HG03571 (cell line): ENCODE results near the gene ADAM30.

Source experiments
- ATAC-seq: cut with Tn5 transposase; IDR thresholded peaks from one replicate; pipeline ENCODE4 v1.9.1; 2021; ENCODE audit not compliant: unreplicated experiment

ADAM30 gene

DNA sequence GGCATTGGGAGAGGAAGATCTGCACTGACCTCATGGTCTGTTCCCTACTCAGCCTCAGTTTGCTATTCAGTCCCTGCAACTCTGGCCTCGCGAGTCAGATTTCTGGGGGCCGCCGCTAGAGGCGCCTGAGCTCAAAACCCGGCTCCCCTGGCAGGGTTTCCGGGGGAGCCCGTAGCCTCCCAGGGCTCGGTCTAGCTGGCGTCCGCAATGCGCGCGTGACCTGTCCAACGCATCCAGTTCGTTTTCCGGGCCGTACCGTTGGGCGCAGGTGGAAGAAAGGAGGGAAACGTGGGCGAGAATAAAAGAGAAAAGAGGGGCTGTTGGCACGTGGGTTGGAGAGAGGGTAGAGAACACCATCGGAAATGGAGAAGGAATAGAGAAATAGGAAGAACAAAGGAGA is at the start of gene ADAM30:
ADAM30 (minus strand) TSS at position 213 of the 400 bp plus-strand sequence; CDS start at position 34, 179 bp downstream.
- no peak for ATAC-seq

- no peak for ATAC-seq
These were observed 46.9 kb upstream of the ADAM30 start for GRCh38 chr1:119943216-119943615.

- ATAC-seq, result no peak
These were observed 45.1 kb upstream of the ADAM30 start for GRCh38 chr1:119941392-119941791.

GRCh38 chr1:119940697-119941096 is 44.4 kb upstream of the ADAM30 start:
- no peak for ATAC-seq

DNA sequence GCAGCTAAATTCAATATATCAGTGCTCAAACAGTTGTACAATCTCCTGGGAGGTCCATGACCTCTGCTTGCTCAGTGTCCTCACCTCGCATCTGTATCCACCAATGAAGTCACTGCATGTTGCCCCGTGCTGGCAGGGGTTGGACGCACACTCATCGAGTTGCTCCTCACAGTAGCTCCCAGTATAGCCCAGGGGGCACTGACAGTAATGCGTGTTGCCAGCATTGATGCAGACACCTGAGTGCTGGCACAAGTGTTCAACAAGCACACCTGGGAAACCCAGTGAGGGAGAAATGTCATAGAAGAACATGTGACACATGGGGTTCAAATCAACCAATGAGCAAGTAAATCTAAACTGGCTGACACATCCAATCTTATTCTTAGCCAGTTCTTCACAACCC is 40.9 kb upstream of the ADAM30 start:
- ATAC-seq, result no peak

DNA sequence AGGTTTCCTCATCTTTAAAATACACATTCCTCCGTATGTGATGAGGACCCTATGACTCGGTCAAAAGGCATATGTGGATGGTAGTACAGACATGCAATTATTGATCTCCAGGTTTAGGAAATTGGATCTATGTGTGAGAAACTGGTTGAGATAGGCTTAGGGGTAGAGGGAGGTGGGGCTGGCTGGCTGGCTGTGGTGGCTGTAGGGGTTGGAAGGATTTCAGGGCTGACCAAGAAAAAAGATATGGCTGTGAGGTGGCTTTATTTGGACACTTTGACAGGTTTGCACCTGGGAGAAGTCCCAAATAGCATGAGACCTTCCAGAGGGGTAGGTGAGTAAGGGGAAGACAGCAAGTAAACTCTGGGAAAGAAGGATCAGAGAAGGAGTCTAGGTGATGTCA is 39.6 kb upstream of the ADAM30 start:
- no peak for ATAC-seq

GRCh38 chr1:119935373-119935772 is 39.1 kb upstream of the ADAM30 start:
- no peak for ATAC-seq

DNA sequence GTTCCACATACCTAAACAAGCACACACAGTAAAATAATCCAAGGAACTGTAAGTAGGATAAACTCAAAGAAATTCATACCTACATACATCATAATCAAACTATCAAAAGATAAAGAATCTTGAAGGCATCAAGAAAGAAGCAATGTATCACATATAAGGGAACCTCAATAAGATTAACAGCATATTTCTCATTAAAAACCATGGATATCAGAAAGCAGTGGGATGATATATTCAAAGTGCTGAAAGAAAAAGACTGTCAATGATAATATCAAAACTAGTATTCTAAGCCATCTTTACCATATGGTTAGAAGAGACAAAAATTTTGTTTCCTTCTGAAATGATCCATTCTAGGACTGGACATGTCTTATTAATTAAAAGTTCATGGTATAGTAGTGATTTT is 37.1 kb upstream of the ADAM30 start:
- no peak for ATAC-seq

DNA sequence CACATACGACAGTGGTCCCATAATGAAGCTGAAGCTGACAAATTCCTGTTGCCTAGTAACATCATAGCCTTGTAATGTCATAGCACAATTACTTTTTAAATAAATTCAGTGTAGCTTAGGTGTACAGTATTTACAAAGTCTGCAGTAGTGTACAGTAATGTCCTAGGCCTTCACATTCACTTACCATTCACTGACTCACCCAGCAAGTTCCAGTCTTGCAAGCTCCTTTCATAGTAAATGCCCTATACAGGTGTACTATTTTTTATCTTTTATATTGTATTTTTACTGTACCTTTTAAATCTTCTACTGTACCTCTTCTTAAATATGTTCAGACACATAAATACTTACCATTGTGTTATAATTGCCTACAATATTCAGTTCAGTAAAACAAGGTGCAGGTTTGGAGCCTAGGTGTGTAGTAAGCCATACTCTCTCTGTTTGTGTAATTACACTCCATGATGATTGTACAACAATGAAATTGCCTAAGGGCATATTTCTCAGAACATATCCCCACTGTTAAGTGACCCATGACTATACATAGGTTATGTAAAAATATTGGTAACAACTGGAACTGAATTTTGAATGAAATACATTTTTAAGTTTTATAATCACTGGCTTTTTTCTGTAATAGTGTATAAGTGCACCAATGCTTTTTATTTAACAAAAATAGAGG is 33.5 kb upstream of the ADAM30 start:
- ATAC-seq, result no peak

DNA sequence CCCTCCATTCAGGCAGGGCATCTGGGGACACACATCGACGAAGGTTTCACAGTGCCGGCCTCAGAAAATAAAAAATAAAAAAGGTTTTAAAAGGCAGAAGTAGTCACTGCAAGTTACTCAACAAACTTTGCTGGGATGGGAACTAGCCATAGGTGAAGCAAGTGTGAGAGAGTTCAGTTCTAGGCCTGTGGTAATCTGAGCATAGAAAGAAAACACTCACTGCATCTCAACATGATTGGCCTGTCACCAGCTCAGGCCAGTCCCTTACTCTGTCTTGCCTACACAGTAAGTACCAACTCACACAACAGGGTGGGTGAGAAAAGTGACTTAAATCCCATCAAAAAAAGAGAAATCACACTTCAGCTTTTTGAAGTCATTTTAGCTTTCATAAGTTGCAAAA is 30.2 kb upstream of the ADAM30 start:
- no peak for ATAC-seq

- ATAC-seq, result no peak
These were observed 28.9 kb upstream of the ADAM30 start for GRCh38 chr1:119924948-119925898.

- ATAC-seq, result no peak
These were observed 24.0 kb upstream of the ADAM30 start for GRCh38 chr1:119920104-119920968.

DNA sequence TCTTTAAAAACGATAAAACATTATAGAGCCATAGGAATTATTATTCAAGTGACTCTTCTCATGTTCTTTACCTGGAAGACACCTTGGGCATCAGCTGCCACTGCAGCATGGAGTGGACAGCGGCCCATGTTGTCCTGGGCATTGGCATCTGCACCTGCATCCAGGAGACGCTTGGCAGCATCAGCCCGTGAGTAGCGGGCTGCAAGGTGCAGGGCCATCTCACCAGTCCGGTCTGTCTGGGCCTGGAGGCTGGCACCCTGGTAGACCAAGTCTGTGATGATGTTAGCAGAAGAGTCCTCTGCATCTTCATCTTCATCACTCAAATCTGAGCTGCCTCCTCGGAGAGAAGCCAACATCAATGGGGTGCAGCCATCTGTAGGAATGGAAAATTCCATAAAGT is 22.9 kb upstream of the ADAM30 start:
- no peak for ATAC-seq

DNA sequence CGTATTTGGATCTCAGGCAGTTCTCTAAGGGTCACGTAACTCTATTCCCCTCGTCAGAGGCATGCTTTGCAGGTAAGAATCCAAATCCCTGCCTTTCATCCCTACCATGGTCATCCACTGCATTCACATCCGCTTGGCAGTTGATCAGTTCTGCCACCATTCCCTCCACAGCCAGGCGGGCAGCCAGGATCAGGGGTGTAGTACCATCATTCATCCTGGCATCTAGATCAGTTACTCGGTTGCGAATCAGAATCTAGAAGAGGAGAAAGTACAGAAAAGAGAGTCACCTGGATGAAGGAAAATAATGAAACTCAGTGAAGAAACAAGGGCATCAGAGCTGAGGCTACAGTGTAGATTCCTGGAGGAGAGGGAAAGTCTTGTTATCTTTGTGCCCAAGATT is 22.0 kb upstream of the ADAM30 start:
- ATAC-seq, result no peak

DNA sequence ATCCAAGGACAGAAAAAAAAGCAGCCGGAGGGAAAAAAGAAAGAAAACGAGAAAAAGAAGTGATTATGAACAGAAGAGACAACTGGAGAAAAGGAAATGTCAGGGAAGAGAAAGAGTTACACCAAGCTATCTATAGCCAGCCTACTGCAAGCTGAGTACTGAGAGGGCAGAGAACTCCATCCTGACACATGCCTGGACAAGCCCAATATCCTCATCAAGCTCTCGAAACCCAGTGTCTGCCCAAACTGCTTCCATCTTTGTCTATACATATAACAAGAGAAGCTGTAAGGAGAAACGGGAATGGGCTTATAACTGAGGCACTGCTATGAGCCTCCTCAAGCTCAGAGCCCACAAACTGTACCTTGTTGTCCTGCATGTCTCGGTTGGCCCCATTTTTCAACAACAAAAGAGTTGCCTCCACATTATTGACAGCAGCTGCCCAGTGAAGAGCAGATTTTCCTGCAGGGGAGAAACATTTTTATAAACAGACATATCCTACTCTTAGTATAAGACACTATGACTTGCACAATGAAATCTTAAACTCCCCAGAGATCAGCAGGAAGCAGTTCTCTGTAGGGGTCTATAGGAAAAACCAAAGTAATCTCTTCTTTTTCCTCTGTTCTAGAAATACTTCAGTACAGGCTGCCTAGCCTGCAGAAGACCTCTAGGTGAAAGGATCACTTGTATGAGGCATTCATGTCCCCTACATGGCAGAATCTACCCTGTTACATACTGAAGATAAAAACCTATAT is 21.2 kb upstream of the ADAM30 start:
- ATAC-seq, result no peak

GRCh38 chr1:119915517-119915916 is 19.2 kb upstream of the ADAM30 start:
- no peak for ATAC-seq

DNA sequence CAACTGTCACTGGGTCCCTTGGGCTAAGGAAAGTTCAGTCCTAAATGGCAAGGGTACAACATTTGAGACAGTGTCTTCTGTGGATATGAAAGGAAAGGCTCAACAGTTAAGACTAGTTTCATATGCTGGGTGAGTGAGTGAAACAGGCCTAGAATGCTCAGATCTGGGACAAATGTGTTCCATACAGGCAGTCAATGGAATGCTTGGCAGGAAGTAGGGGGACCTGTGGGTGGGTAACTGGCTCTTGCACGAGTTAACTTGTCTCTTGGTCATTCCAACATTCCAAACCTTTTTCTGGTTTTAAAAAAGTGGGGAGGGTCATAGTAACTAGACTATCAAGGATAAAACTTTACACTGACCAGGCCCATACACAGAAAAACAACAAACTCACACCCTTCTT is 17.8 kb upstream of the ADAM30 start:
- no peak for ATAC-seq

DNA sequence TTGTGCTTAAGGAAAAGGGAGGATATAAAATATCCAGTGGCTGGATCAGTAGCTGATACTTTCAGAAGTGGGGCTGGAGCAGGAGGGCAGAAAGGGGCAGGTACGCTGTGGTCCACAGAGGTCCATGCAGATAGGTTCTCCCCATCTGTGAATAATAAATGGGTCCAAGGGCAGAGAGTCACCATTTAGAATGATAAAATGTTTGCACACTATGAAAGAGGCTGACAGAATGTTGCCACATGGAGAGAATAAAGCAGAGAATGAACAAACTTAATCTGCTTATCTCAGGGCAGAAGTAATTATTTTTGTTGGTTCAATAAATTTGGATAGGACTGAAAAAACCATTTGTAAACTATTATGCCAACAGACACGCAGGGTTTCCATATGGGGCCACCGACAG is 16.6 kb upstream of the ADAM30 start:
- no peak for ATAC-seq

DNA sequence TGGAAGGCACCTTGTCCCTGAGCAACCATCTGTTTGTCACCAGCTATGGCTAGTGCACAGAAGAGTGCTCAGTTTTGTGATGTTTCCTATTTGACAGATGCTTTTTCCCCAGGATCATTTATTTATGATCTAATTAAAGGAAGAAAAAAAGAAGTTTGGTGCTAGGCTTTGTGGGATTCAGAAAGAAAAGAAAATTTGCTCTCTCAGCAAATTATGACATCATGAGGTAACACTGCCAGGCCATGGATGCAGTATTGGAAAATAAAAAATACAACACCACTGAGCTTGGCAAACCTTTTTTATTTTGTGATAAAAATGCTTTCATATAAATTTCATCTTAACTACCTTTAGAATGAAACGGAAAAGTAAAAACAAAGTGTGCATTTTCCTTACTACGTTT is 15.5 kb upstream of the ADAM30 start:
- ATAC-seq, result no peak

- ATAC-seq, result no peak
These were observed 14.3 kb upstream of the ADAM30 start for GRCh38 chr1:119910618-119911017.
